Measurements from ENCODE around the gene PAPOLG.

PAPOLG gene

DNA sequence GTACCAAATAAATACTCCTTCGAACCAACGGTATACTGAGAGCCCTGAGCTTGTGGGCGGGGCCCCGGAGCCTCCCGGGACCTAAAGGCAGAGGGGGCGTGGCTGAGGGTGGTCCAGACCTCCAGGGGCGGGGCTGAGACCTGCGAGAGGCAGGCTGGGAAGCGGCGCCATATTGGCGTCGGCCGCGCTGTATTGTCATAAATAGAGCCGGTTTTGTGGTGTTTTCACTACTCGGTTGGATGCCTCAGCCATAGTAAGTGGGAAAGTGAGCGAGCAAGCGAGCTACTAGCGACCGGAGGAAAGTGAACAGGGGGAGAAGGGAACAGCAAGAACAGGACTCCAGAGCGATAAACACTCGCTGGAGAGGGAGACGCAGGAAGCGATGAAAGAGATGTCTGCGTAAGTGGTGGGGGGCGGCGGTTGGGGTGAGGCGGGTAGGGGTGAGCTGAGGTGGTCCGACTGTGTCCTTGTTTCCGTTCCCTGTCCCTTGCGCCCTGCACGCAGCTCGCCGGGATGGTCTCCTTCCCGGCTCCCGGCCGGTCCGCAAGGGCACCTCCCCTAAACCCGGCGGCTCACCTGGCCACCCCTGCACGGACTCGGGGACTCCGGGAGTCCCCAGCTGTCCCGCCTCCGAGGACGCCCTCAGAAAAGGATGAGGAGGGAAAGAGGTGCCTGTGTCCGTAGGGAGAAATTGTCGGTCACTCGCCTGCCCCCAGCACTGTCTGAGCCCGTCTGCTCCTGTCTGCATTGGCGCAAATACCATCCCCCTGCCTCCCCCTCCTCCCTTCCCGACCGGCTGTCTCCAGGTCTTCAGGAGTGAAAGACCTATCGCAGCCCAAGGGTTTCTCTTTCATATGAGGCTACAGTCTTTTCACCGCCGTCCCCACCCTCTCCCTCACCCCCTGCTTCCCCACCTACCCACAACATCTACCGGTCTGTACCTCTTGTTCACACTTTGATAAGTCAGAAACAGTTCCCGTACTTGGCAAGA lies at the start of gene PAPOLG:
Gene PAPOLG, plus strand, starts transcription at position 172 of the 991 bp plus-strand sequence. Its CDS starts 211 bp downstream, at position 383.
- DNase-seq, result peak; percentile 99

DNA sequence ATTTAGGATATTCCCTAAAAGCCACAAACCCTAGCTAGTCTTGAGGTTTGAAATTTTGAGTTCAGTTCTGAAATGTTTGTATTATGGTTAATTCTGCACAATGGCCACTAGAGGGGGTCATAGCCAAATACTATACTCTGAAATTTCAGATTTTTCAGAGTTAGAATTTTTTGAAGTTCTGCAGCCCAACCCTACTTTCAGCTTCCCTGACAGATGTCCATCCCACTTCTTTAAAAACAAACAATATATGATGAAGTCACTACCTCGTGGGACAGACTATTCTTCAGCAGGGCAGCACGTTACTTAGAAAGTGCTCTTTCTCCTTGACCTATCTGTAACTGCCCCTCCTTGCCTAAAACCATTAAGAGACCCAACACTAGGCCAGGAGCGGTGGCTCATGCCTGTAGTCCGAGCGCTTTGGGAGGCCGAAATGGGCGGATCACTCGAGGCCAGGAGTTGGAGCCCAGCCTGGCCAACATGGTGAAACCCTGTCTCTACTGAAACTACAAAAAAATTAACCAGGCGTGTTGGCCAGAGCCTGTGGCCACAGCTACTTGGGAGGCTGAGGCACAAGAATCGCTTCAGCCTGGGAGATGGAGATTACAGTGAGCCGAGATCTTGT lies 48.2 kb upstream of the PAPOLG start:
- DNase-seq, result peak; percentile 52

DNA sequence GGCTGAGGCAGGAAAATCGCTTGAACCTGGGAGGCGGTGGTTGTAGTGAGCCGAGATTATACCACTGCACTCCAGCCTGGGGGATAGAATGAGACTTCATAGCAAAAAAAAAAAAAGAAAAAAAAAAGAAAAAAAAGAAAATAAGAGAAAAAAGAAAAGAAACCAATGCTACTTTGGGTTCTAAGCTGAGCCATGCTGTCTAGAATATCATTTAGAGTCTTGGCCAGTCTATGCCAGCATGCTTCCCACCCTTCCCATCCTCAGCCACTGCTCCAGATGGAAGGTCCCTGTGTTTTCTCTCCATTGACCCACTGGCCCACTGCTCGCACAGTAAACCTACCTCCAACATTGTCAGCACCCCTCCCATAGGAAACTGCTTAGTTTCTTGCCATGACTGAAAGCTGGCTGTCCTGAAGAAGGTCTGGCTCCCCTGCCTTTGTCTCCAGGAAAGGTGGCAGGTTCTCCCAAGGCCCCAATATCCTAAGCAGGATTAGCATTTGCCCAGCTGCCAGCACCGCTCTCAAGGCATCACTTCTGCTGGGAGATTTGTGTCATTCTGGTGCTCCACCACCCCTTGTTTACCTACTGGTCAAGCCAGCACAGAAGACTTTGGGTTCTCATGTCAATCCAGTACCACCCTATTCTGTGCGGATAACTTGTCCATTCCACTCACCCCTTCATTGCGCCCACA lies 47.3 kb upstream of the PAPOLG start:
- DNase-seq, result peak; percentile 41

DNA sequence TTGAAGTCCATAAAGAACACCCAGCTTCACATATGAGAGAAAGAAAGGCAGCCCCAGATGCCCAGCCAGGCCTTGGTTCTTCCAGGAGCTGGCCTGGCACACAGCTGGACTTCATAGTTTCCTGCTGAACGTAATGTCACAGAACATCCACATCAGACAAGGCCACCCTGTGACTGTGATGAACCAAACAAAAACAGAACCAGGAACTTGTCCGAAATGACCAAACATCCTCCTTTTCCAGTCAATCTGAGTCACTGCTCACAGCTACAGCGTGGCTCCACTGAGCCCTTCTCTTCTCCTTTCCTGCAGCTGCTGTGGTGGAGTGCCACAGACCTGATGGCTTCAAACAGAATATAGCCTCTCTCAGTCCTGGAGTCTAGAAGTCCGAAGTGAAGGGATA lies 45.4 kb upstream of the PAPOLG start:
- no peak for DNase-seq

DNA sequence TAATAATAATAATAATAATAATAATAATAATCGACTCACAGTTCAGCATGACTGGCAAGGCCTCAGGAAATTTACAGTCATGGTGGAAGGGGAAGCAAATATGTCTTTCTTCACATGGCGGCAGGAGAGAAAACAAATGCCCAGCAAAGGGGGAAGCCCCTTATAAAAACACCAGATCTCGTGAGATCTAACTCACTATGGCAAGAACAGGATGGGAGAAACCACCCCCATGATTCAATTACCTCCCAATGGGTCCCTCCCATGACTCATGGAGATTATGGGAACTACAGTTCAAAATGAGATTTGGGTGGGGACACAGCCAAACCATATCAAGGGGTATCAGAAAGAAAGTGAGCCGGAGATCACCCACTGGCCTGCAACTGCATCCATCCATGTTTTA lies 40.5 kb upstream of the PAPOLG start:
- no peak for DNase-seq

DNA sequence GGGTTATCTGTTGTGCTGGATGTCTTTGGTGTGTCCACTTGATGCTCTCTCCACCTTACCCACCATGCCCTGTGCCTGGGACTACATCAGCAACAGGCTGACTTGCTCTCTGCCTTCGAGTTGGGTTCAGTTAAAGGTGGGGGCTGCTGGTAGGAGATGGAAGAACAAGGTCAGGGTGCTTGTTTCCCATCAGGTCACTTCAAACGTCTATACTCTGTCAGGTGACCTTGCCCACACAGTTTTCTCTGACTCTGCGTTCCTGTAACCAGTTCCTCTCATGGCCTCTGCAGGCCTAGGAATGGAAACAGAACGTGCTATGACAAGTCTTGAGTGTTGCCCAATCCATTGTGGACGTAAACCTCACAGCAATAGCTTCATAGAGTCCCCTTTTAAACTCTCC lies 38.4 kb upstream of the PAPOLG start:
- DNase-seq, result no peak

DNA sequence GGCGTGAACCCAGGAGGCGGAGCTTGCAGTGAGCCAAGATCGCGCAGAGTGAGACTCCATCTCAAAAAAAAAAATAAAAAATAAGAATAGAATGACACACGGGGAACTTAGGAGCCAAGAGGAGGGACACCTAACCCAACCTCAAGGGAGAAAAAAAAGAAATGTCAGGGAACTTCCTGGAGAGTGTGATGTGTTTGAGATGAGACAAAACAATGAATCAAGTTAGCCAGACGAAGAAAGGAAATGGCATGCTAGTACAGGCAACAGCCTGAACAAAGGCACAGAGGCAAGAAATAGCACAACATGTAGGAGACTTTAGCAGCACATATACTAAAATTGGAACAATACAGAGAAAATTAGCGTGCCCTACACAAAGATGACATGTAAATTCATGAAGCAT lies 36.7 kb upstream of the PAPOLG start:
- DNase-seq, result no peak

DNA sequence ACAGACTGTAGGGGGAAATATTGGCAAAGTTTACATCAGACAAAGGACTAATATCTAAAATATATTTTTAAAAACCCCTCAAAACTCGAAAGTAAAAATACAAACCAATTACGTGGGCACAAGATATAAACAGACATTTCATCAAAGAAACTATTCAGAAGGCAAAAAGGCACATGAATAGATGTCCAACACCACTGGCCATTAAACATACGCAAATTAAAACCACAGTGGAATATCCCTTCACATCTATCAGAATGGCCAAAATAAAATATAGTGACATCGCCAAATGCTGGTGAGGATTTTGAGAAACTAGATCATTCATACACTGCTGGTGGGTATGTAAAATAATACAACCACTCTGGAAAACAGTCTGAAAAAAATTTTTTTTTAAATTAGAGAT lies 30.6 kb upstream of the PAPOLG start:
- DNase-seq, result no peak

DNA sequence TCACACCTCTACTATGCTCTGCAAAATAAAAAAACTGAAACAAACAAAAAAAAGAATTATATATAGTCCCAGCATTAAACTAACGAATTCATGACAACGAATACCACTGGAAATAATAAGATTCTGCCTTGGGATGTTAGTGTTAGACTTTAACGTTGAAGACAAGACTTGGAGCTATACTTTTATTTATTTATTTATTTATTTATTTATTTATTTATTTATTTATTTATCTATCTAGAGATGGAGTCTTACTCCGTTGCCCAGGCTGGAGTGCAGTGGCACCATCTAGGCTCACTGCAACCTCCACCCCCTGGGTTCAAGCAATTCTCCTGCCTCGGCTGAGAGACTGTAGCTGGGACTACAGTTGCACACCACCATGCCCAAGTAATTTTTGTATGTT lies 27.2 kb upstream of the PAPOLG start:
- DNase-seq, result no peak

DNA sequence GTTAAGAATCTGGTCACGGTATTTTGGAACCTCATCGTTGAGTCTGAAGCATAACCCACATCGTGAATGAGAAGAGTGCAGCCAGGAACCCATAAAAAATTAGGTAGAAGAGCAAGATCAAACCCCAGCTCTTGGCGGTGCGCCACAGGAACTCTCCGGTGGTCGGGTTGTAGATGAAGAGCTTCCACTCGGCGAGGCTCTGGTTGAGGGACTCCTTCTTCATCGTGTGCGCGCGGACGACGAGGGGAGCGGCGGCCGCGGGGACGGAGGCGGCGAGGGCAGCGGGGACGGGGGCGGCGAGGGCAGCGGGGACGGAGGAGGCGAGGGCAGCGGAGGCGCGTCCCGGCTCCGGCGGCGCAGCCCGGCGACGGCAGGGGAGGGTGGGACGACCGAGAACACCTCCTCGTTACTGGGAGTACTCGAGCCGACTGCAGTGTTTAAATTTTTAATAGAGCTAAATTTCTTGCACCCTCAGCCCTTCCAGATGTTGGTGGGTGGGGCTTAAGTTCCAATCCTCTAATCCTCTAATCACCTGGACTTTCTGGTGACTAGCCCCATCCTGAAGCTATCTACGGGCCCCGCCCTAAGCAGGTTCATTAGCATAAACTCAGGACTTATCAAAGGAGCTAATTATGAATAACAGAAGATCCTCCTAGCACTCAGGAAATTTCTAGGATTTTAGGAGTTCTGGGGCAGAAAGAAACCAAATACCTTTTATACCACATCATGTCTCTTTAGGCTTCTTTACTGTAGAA lies 20.4 kb upstream of the PAPOLG start:
- DNase-seq, result peak; percentile 59

DNA sequence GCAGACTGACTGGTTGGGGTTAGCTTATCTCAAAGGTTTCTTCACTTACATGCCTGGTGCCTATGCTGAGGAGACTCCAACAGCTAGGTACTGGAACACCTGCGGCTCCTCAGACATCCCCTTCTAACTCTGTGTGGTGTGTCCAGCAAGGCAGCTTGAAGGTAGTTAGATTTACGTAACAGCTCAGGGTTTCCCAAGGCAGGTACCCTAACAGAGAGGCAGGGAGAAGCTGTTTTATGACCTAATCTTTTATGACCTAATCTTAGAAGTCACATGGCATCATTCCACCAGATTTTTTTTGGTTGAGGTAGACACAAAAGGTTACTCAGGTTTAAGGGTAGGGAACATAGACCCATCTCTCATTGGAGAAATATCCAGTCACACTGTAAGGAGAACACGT lies 17.4 kb upstream of the PAPOLG start:
- no peak for DNase-seq

DNA sequence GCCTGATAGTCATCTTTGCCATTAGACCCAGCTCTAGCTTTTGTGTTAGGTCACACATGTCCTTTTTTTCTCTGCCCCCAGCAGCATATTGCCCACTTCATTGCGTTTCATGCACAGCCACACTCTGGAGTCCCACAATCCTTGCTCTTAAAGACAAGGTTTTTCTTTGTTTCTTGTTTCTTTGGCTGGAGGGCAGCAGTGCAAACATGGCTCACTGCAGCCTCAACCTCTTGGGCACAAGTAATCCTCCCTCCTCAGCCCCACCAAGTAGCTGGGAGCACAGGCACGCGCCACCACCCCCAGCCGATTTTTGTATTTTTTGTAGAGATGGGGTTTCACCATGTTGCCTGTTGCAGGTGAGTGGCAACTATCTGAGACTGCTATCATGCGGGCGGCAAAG lies 16.9 kb upstream of the PAPOLG start:
- DNase-seq, result no peak

DNA sequence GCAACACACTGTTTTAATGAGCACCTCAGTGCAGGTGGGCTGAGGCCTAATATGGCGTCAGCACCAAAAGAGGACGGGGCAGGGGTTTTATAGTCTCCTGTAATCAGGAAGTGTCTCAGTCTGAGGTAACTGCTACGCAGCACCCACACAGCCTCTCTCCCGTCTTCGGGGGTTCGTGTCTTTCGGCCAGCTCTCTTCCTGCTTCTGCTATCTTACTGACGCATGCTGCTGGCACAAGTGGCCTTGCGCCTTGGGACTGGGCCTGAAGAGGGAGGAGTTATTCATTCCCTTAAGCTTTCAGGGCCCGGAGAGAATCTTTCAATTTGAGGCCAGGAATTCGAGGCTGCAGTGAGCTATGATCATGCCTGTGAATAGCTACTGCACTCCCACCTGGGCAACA lies 14.5 kb upstream of the PAPOLG start:
- peak; percentile 26 for DNase-seq

DNA sequence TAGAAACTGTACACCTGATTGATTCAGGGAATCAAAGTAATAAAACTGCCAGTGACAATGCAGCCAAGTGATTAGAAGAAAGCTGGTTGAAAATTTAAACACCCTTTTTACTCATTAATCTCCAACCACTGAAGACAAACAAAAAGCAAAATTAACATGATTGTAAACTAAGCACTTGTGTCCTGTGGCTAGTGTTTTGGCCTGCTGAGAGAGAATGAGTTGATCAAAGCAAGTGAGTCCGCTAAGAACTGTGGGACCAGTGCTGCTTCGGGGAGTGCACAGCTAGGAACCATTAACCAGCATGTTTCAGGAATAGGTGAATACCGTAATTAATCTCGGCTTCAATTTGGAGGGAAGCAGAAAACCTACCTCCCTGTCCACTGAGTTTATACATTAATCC lies 13.6 kb upstream of the PAPOLG start:
- no peak for DNase-seq

DNA sequence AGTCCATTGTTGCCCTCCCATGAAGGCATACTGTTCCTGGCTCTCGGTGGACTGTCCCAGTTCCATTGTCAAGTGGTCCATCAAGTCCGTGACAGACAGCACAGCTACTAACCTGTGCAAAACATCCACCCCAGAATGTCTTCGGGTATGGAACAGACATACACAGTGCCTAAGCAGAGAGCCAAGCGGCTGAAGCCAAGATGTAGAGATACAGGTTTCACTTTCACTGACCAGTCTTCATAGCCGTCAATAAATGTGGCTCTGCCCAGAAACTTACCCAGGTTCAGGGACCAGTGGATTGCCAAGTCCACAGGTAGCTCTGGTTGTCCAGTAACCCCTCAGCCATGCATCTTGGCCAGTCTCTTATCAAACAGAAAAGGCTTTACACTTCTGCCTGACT lies 10.7 kb upstream of the PAPOLG start:
- DNase-seq, result no peak

DNA sequence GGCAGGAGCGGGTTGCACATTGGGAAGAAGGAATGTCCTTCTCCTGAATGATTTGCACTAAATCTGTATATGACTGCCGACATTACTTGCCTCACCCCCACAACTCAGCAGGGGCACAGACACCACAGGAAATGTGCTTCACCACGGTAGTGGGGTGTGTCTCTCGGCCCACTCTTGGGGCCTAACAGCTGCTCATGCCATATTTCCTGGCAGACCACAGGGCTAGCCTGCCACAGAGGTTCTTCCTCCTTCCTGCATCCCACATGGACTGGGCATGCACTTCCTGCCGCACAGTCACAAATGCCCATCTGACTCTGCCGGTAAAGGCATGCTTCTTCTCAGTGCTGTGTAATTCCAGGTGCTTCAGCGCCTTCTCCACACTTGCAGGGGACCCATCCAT lies 10.3 kb upstream of the PAPOLG start:
- no peak for DNase-seq

DNA sequence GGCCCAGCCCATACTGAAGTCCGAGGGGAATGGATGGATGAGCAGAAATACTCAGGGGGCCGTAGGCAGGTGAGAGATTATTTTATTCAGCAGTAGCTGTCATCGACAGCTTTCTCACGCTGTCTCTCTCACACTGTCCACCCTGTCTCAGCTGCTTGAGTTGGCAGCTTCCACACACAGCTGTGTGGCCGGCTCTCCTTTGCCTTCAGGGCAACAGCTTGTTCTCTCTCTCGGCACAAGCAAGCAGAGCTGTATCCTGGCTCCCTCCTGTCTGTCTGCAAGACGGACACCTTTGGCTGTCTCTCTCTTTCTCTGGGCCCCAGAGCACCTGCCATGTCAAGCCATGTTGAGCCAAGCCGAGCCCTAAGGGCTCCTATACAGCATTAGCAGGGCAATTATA lies 9.8 kb upstream of the PAPOLG start:
- no peak for DNase-seq

DNA sequence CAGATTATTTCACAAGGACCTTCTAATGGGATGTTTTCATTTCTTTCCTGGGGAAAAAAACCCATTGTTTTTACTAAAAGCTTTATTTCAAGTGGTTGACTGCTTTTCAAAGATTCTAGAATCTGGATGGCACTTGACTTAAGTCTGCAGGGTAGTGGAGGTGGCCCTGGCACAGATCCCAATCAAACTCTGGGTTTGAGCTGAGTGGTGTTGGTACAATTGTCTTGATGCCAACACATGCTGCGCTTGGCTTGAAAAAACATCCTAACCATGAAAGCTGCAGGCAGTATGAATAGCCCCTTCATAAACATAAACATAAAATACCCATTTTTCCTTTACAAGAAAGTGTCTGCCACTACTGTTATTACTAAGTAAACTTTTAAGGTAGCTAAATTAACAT lies 3.6 kb downstream of the PAPOLG start:
- no peak for DNase-seq

DNA sequence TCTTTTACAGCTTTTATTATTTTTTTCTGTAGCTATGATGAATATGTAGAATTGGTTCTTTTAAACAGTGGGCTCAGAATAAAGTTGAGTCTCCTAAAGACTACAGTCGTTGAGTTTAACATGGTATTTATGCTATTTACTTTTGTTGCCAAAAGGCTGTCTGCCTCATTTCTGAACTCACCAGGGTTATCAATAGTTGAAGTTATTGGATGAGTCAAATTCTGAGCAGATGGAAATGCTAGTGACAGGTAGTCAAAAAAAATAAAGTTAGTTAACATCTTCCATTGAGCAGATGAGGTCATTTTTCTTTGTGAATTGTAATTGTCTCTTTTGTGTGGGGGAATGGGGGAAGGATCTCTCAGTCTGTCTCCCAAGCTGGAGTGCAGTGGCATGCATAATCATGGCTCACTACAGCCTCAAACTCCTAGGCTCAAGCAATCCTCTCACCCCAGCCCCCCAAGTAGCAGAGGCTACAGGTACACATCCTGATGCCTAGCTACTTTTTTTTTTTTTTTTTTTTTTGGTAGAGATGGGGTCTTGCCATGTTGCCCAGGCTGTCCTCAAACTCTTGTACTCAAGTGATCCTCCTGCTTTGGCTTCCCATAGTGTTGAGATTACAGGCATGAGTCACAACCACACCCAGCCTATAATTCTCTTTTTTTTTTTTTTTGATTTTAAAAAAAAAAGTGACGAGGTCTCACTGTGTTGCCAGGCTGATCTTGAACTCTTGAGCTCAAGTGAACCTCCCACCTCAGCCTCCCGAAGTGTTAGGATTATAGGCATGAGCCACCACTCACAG lies 8.9 kb downstream of the PAPOLG start:
- DNase-seq, result no peak

DNA sequence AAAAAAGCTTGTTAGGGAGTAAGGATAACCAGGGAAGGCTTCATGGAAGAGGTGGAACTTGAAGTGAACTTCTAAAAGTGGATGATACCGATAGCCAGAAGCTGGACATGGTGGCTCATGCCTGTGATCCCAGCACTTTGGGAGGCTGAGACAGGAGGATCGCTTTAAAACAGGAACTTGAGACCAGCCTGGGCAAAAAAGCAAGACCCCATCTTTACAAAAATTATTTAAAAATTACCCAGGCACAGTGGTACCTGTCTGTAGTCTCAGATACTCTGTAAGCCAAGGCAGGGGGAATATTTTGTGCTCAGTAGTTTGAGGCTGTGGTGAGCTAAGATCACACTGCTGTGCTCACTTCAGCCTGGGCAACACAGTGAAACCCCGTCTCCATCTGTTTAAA lies 10.2 kb downstream of the PAPOLG start:
- DNase-seq, result no peak

DNA sequence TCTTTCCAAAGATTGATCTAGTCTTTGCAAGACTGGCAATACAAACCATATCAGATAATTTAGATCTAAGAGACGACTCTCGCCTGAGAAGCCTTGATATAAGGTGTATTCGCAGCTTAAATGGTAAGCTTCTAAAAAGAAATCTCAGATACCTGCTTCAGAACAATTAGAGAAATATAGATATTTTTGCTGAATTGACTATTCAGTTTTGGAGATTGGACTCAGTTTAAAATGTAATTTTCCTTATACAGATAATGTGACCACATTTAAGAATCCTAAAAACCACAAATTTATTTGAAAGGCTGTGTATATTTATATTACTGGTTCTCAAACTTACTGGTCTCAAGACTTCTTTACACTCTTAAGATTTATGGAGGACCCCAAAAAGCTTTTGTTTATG lies 15.4 kb downstream of the PAPOLG start:
- DNase-seq, result no peak

DNA sequence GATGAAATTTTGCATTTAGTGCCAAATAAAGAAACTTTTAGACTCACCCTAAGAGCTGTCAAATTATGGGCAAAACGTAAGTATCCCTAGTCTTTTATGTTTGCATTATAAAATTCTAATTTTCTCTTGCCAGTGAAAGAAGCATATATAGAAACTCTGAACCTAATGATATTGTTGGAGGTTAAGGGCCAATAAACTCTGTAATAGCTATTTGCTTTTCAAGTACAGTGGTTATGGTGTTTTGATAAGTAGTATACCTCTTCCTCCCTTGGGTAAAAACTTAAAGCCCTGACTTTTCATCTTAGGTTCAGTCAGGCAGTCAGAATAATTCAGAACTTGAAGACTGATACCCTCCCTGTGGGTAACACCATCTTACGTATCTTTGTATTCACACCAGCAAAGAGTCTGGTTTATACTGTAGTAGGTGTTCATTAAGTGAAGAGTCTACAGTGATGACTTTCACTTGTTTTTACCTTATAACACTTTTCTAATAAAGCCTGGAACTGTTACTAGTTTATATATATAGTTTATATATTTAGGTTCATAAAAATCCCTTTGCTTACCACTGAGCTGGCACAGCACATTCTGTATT lies 19.1 kb downstream of the PAPOLG start:
- no peak for DNase-seq
